Measurements from ENCODE around the gene ZNF71. TPM values are rescaled to one million over a fixed set of nuclear protein-coding genes. Genes with fewer than 3 reads are reported as not detected.

ZNF71 gene
- polyA plus RNA-seq, 4 donors, result 1.4 to 3.7 (median 2.5) TPM

DNA sequence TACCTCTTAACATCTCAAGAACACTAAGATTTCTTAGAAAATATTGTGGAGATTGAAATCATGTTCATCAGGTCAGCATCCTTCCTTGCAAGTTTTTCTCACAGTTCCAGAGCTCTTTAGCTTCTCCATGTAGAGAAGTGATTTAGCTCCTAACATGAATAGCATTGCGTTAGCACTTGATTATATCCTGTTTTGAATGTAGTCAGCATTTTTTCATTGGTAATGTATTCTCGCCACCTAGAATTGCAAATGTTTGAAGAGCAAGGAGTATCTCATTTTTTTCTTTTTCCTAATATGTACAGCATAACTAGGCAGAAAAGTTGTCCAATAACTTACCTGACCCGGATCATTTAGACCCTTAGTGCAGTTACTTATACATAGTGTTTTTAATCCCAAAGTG is 21.2 kb upstream of the ZNF71 start:
- H3K36me3 ChIP-seq (ENCODE audit: control insufficient read depth in 3 of 3, insufficient read depth in 2 of 3, low read depth in 1 of 3, low read length in 3 of 3), result peaks cover 6 to 27% (median 22%) of the 10 kb centered on the region in 3 donors
- peaks cover 5 to 59% of the 10 kb centered on the region in 2 donors for H3K9me3 ChIP-seq (ENCODE audit: control insufficient read depth in 2 of 2, insufficient read depth in 1 of 2, low read depth in 1 of 2, low read length in 1 of 2)
- H3K27me3 ChIP-seq (ENCODE audit: control insufficient read depth in 3 of 3, insufficient read depth in 3 of 3, low read length in 3 of 3), result no peaks in the 10 kb centered on the region
- FAIRE-seq (no peak), DNase-seq (no peak)
- H3K4me3 ChIP-seq (ENCODE audit: low read depth in 1 of 3, low read length in 3 of 3), result no peak overlapping the region
- 94 to 99% (median 97%) methylated on average over 3 of the region's 3 CpGs for WGBS, 3 donors
- H3K4me1 ChIP-seq (ENCODE audit: control insufficient read depth in 3 of 3, insufficient read depth in 2 of 3, low read depth in 1 of 3, low read length in 2 of 3), result no peaks in the 10 kb centered on the region
- H3K27ac ChIP-seq (ENCODE audit: low read depth in 1 of 3, low read length in 2 of 3), result no peak overlapping the region

DNA sequence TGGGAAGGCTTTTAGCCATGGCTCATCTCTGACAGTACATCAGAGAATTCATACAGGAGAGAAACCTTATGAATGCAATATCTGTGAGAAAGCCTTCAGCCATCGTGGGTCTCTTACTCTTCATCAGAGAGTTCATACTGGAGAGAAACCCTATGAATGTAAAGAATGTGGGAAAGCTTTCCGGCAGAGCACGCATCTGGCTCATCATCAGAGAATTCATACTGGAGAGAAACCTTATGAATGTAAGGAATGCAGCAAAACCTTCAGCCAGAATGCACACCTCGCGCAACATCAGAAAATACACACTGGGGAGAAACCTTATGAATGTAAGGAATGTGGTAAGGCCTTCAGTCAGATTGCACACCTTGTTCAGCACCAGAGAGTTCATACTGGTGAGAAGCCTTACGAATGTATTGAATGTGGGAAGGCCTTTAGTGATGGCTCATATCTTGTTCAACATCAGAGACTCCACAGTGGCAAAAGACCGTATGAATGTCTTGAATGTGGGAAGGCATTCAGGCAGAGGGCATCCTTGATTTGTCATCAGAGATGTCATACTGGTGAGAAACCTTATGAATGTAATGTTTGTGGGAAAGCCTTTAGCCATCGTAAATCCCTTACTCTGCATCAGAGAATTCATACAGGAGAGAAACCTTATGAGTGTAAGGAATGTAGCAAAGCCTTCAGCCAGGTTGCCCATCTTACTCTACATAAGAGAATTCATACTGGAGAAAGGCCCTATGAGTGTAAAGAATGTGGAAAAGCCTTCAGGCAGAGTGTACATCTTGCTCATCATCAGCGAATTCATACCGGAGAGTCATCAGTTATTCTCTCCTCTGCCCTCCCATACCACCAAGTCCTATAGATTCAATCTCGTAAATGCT is 17.1 kb upstream of the ZNF71 start:
- H3K27me3 ChIP-seq (ENCODE audit: control insufficient read depth in 3 of 3, insufficient read depth in 3 of 3, low read length in 3 of 3), result no peaks in the 10 kb centered on the region
- no peak overlapping the region for H3K27ac ChIP-seq (ENCODE audit: low read depth in 1 of 3, low read length in 2 of 3)
- H3K4me1 ChIP-seq (ENCODE audit: control insufficient read depth in 3 of 3, insufficient read depth in 2 of 3, low read depth in 1 of 3, low read length in 2 of 3), result no peaks in the 10 kb centered on the region
- DNase-seq, result no peak
- peaks cover 0 to 11% (median 10%) of the 10 kb centered on the region in 3 donors for H3K36me3 ChIP-seq (ENCODE audit: control insufficient read depth in 3 of 3, insufficient read depth in 2 of 3, low read depth in 1 of 3, low read length in 3 of 3)
- peaks cover 7 to 48% of the 10 kb centered on the region in 2 donors for H3K9me3 ChIP-seq (ENCODE audit: control insufficient read depth in 2 of 2, insufficient read depth in 1 of 2, low read depth in 1 of 2, low read length in 1 of 2)
- WGBS, 3 donors, result 96% methylated on average over 11 of the region's 11 CpGs
- no peak for FAIRE-seq
- no peak overlapping the region for H3K4me3 ChIP-seq (ENCODE audit: low read depth in 1 of 3, low read length in 3 of 3)

DNA sequence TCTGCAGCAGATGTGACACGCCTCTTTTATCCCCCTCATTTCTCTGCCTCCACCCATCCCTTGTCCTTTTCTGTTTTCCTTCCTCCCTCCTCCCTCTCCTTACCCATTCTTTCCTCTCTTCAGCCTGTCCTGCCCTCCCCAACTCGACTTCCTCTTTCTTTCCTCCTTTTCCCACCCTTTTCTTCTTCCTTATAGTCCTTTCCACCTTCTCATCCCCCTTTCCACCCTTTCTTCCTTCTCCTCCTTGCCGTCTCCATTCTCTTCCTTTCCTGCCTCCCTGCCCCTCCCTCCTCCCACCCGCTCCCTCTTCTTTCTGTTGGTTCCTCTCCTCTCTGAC is 688 bp upstream of the ZNF71 start:
- H3K4me3 ChIP-seq (ENCODE audit: low read depth in 1 of 3, low read length in 3 of 3), result no peak overlapping the region
- H3K9me3 ChIP-seq (ENCODE audit: control insufficient read depth in 2 of 2, insufficient read depth in 1 of 2, low read depth in 1 of 2, low read length in 1 of 2), result peaks cover 2 to 23% of the 10 kb centered on the region in 2 donors
- DNase-seq (no peak), FAIRE-seq (no peak)
- peaks cover 0 to 4% (median 0%) of the 10 kb centered on the region in 3 donors for H3K4me1 ChIP-seq (ENCODE audit: control insufficient read depth in 3 of 3, insufficient read depth in 2 of 3, low read depth in 1 of 3, low read length in 2 of 3)
- no peaks in the 10 kb centered on the region for H3K27me3 ChIP-seq (ENCODE audit: control insufficient read depth in 3 of 3, insufficient read depth in 3 of 3, low read length in 3 of 3)
- no peak overlapping the region for H3K27ac ChIP-seq (ENCODE audit: low read depth in 1 of 3, low read length in 2 of 3)
- 56 to 67% (median 61%) methylated on average over 4 of the region's 4 CpGs for WGBS, 3 donors
- H3K36me3 ChIP-seq (ENCODE audit: control insufficient read depth in 3 of 3, insufficient read depth in 2 of 3, low read depth in 1 of 3, low read length in 3 of 3), result peaks cover 0 to 4% (median 0%) of the 10 kb centered on the region in 3 donors

DNA sequence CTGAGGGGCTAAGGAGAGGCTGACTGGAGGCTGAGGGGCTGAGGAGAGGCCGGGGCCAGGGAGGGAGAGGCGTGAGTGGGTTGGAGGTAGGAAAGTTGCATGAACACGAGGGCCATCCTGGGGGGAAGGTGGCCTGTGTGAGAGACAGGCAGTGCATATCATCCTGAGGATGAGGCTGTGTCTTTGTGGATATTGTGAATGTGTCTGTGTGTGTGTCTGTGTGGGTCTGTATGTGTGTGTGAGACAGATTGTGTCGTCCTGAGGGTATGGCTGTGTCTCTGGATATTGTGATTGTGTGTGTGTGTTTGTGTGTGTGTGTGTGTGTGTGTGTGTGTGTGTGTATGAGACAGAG is 422 bp downstream of the ZNF71 start:
- H3K36me3 ChIP-seq (ENCODE audit: control insufficient read depth in 3 of 3, insufficient read depth in 2 of 3, low read depth in 1 of 3, low read length in 3 of 3), result peaks cover 0 to 4% (median 0%) of the 10 kb centered on the region in 3 donors
- peak overlapping the region; percentile 65 to 91 (median 80) for H3K4me3 ChIP-seq (ENCODE audit: low read depth in 1 of 3, low read length in 3 of 3)
- no peak for DNase-seq
- FAIRE-seq, result no peak
- peaks cover 0 to 4% (median 0%) of the 10 kb centered on the region in 3 donors for H3K4me1 ChIP-seq (ENCODE audit: control insufficient read depth in 3 of 3, insufficient read depth in 2 of 3, low read depth in 1 of 3, low read length in 2 of 3)
- peak overlapping the region in 1 of 3 donors; percentile 15 for H3K27ac ChIP-seq (ENCODE audit: low read depth in 1 of 3, low read length in 2 of 3)
- no peaks in the 10 kb centered on the region for H3K27me3 ChIP-seq (ENCODE audit: control insufficient read depth in 3 of 3, insufficient read depth in 3 of 3, low read length in 3 of 3)
- WGBS, 3 donors, result 0% methylated on average over 4 of the region's 4 CpGs
- peaks cover 0 to 13% of the 10 kb centered on the region in 2 donors for H3K9me3 ChIP-seq (ENCODE audit: control insufficient read depth in 2 of 2, insufficient read depth in 1 of 2, low read depth in 1 of 2, low read length in 1 of 2)

DNA sequence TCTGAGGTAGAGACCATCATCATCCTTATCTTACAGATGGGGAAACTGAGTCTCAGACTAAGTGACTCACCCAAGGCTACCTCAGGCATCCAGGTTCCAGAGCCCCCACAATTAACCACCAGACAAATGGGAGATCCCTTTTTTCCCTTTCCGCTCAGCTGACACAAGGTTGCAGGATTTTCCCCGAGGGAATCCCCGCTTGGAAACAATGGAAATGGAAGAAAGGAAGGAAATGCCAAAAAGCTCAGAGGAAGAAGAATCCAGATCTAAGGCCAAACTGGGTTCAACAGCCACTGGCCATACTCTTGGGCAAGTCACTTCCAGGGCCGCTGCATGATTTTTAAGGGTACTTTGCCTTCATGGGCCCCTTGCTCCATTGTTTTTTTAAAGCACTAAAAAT is 1.6 kb downstream of the ZNF71 start:
- FAIRE-seq (no peak), DNase-seq (no peak)
- peaks cover 0 to 11% (median 4%) of the 10 kb centered on the region in 3 donors for H3K36me3 ChIP-seq (ENCODE audit: control insufficient read depth in 3 of 3, insufficient read depth in 2 of 3, low read depth in 1 of 3, low read length in 3 of 3)
- H3K4me3 ChIP-seq (ENCODE audit: low read depth in 1 of 3, low read length in 3 of 3), result no peak overlapping the region
- no peak overlapping the region for H3K27ac ChIP-seq (ENCODE audit: low read depth in 1 of 3, low read length in 2 of 3)
- peaks cover 6 to 23% of the 10 kb centered on the region in 2 donors for H3K9me3 ChIP-seq (ENCODE audit: control insufficient read depth in 2 of 2, insufficient read depth in 1 of 2, low read depth in 1 of 2, low read length in 1 of 2)
- H3K4me1 ChIP-seq (ENCODE audit: control insufficient read depth in 3 of 3, insufficient read depth in 2 of 3, low read depth in 1 of 3, low read length in 2 of 3), result peaks cover 0 to 4% (median 0%) of the 10 kb centered on the region in 3 donors
- no peaks in the 10 kb centered on the region for H3K27me3 ChIP-seq (ENCODE audit: control insufficient read depth in 3 of 3, insufficient read depth in 3 of 3, low read length in 3 of 3)
- 71 to 85% (median 76%) methylated on average over 4 of the region's 4 CpGs for WGBS, 3 donors

DNA sequence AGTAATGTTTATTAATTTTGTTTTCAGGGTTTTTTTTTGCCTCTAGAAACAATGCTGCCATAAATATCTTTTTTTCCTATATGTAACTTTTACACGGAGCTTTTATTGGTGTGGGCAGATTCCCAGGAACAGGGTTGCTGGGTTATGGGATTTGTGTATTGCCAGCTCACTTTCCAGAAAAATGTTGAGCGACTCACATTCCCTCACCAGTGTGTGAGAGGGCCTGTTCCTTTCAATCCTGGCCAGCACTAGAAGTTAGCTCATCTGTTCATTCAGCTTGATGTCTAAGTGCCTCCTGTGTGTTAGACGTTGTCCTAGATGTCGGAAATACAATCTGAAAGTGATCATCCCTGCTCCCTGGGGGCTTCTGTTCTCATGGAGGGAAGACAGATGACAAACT is 2.6 kb downstream of the ZNF71 start:
- FAIRE-seq (no peak), DNase-seq (no peak)
- Histone ChIP-seq H3K9me3 (ENCODE audit: control insufficient read depth in 2 of 2, insufficient read depth in 1 of 2, low read depth in 1 of 2, low read length in 1 of 2) (peaks cover 7 to 26% of the 10 kb centered on the region in 2 donors), H3K36me3 (ENCODE audit: control insufficient read depth in 3 of 3, insufficient read depth in 2 of 3, low read depth in 1 of 3, low read length in 3 of 3) (peaks cover 2 to 11% (median 5%) of the 10 kb centered on the region in 3 donors), H3K4me1 (ENCODE audit: control insufficient read depth in 3 of 3, insufficient read depth in 2 of 3, low read depth in 1 of 3, low read length in 2 of 3) (peaks cover 0 to 4% (median 0%) of the 10 kb centered on the region in 3 donors), H3K27me3 (ENCODE audit: control insufficient read depth in 3 of 3, insufficient read depth in 3 of 3, low read length in 3 of 3) (no peaks in the 10 kb centered on the region), H3K27ac (ENCODE audit: low read depth in 1 of 3, low read length in 2 of 3) (no peak overlapping the region), H3K4me3 (ENCODE audit: low read depth in 1 of 3, low read length in 3 of 3) (no peak overlapping the region)
- 93 to 95% (median 95%) methylated on average over 4 of the region's 4 CpGs for WGBS, 3 donors

DNA sequence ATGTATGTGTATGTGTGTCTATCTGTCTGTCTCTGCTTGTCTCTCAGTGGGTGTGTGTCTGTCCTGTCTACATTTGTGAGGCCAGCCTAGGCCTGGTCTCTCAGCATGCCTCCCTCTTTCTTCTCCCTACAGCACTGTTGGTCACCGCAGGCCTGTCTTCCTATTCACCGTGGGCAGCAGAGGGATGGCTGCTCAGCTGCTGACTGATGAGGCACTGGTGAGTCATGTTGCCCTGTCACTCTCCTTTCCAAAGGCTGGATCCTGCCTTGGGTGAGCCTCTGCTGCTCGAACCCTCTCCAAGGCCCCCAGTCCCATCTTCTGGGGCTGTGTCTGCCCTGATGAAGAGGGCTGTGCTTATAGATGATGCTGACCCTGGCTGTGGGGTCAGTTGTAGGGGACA is 6.3 kb downstream of the ZNF71 start:
- Histone ChIP-seq H3K4me3 (ENCODE audit: low read depth in 1 of 3, low read length in 3 of 3) (no peak overlapping the region), H3K9me3 (ENCODE audit: control insufficient read depth in 2 of 2, insufficient read depth in 1 of 2, low read depth in 1 of 2, low read length in 1 of 2) (peaks cover 11 to 52% of the 10 kb centered on the region in 2 donors), H3K27ac (ENCODE audit: low read depth in 1 of 3, low read length in 2 of 3) (no peak overlapping the region), H3K36me3 (ENCODE audit: control insufficient read depth in 3 of 3, insufficient read depth in 2 of 3, low read depth in 1 of 3, low read length in 3 of 3) (peaks cover 2 to 17% (median 8%) of the 10 kb centered on the region in 3 donors), H3K4me1 (ENCODE audit: control insufficient read depth in 3 of 3, insufficient read depth in 2 of 3, low read depth in 1 of 3, low read length in 2 of 3) (no peaks in the 10 kb centered on the region), H3K27me3 (ENCODE audit: control insufficient read depth in 3 of 3, insufficient read depth in 3 of 3, low read length in 3 of 3) (no peaks in the 10 kb centered on the region)
- no peak for FAIRE-seq
- WGBS, 3 donors, result 95 to 96% (median 96%) methylated on average over 3 of the region's 3 CpGs
- DNase-seq, result no peak

DNA sequence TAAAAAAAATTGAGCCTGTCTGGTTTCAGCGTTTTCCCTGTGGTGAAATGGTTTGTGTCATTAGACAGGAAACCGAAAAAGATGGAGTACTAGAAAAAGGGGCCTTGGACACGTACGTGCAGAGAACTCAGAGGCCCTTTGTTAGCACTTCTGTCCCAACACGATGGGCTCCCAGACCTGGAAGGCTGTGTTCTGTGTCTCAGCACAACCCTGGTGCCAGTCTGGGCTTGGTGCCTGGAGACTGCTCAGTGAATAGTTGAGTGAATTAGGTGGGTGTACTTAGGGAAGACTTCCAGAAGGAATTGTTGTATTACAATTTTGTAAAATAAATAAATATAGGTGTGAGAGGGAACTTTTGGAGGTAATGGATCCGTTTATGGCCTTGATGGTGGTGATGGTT is 8.7 kb downstream of the ZNF71 start:
- 78 to 84% (median 79%) methylated on average over 6 of the region's 6 CpGs for WGBS, 3 donors
- DNase-seq (no peak), FAIRE-seq (no peak)
- H3K27ac ChIP-seq (ENCODE audit: low read depth in 1 of 3, low read length in 2 of 3), result no peak overlapping the region
- no peak overlapping the region for H3K4me3 ChIP-seq (ENCODE audit: low read depth in 1 of 3, low read length in 3 of 3)
- H3K9me3 ChIP-seq (ENCODE audit: control insufficient read depth in 2 of 2, insufficient read depth in 1 of 2, low read depth in 1 of 2, low read length in 1 of 2), result peaks cover 14 to 61% of the 10 kb centered on the region in 2 donors
- no peaks in the 10 kb centered on the region for H3K4me1 ChIP-seq (ENCODE audit: control insufficient read depth in 3 of 3, insufficient read depth in 2 of 3, low read depth in 1 of 3, low read length in 2 of 3)
- peaks cover 2 to 13% (median 8%) of the 10 kb centered on the region in 3 donors for H3K36me3 ChIP-seq (ENCODE audit: control insufficient read depth in 3 of 3, insufficient read depth in 2 of 3, low read depth in 1 of 3, low read length in 3 of 3)
- H3K27me3 ChIP-seq (ENCODE audit: control insufficient read depth in 3 of 3, insufficient read depth in 3 of 3, low read length in 3 of 3), result no peaks in the 10 kb centered on the region

Data from small intestine (tissue), 7 donors.